ENCODE measurements around the gene SPATA6L.

DNA sequence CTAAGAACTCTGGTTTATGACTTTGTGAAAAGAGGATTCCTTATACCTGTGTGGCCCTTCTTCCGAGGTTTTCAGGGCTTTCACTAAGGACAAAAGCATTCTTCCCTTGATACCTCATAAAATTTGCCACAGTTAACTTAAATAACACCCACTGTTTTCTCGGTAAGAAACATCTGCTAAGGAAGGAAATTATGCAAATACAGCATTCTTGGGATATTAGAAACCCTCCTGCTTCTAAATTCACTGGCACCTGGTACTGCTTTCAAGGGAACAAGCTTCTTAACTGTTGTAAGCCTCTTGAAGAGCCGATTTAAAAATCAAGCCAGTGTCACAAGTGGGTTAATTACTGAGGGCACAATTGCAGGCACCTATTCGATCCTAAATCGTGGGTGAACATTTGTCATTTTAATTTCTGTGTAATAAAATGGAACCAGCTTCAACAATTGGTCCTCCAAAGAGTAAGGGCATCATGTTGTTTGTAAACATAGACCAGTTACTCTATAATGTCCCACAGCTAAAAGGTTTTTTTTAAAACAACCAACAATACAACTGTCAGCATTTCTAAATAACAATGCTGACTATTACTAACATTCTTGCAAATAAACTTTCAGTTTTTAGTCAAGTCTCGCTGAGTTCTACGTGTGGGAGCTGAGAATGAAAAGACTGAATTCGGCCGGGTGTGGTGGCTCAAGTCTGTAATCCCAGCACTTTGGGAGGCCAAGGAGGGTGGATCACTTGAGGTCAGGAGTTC lies 48.2 kb upstream of the SPATA6L start:
- TF ChIP-seq EZH2phosphoT487 (IDR thresholded peaks at IDR 0.05; ENCODE audit: unreplicated experiment), result no peak
- no peak for TF ChIP-seq POLR2AphosphoS5 (IDR thresholded peaks at IDR 0.05; ENCODE audit: low read depth)
- TF ChIP-seq, protein P1, sequence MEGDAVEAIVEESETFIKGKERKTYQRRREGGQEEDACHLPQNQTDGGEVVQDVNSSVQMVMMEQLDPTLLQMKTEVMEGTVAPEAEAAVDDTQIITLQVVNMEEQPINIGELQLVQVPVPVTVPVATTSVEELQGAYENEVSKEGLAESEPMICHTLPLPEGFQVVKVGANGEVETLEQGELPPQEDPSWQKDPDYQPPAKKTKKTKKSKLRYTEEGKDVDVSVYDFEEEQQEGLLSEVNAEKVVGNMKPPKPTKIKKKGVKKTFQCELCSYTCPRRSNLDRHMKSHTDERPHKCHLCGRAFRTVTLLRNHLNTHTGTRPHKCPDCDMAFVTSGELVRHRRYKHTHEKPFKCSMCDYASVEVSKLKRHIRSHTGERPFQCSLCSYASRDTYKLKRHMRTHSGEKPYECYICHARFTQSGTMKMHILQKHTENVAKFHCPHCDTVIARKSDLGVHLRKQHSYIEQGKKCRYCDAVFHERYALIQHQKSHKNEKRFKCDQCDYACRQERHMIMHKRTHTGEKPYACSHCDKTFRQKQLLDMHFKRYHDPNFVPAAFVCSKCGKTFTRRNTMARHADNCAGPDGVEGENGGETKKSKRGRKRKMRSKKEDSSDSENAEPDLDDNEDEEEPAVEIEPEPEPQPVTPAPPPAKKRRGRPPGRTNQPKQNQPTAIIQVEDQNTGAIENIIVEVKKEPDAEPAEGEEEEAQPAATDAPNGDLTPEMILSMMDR (conservative IDR thresholded peaks at IDR 0.05; ENCODE audit: low read depth in 2 of 2), result no peak
- TF ChIP-seq ZNF114 (CRISPR knock-in tag; IDR thresholded peaks at IDR 0.05), result no peak
- TF ChIP-seq CREB1 (CRISPR knock-in tag; IDR thresholded peaks at IDR 0.05; ENCODE audit: low read depth), result no peak
- no peak for TF ChIP-seq EZH2 (IDR thresholded peaks at IDR 0.05; ENCODE audit: low read depth, unreplicated experiment)
- TF ChIP-seq, protein P2, sequence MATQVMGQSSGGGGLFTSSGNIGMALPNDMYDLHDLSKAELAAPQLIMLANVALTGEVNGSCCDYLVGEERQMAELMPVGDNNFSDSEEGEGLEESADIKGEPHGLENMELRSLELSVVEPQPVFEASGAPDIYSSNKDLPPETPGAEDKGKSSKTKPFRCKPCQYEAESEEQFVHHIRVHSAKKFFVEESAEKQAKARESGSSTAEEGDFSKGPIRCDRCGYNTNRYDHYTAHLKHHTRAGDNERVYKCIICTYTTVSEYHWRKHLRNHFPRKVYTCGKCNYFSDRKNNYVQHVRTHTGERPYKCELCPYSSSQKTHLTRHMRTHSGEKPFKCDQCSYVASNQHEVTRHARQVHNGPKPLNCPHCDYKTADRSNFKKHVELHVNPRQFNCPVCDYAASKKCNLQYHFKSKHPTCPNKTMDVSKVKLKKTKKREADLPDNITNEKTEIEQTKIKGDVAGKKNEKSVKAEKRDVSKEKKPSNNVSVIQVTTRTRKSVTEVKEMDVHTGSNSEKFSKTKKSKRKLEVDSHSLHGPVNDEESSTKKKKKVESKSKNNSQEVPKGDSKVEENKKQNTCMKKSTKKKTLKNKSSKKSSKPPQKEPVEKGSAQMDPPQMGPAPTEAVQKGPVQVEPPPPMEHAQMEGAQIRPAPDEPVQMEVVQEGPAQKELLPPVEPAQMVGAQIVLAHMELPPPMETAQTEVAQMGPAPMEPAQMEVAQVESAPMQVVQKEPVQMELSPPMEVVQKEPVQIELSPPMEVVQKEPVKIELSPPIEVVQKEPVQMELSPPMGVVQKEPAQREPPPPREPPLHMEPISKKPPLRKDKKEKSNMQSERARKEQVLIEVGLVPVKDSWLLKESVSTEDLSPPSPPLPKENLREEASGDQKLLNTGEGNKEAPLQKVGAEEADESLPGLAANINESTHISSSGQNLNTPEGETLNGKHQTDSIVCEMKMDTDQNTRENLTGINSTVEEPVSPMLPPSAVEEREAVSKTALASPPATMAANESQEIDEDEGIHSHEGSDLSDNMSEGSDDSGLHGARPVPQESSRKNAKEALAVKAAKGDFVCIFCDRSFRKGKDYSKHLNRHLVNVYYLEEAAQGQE (IDR thresholded peaks at IDR 0.05; ENCODE audit: unreplicated experiment), result no peak
- TF ChIP-seq, protein P3, sequence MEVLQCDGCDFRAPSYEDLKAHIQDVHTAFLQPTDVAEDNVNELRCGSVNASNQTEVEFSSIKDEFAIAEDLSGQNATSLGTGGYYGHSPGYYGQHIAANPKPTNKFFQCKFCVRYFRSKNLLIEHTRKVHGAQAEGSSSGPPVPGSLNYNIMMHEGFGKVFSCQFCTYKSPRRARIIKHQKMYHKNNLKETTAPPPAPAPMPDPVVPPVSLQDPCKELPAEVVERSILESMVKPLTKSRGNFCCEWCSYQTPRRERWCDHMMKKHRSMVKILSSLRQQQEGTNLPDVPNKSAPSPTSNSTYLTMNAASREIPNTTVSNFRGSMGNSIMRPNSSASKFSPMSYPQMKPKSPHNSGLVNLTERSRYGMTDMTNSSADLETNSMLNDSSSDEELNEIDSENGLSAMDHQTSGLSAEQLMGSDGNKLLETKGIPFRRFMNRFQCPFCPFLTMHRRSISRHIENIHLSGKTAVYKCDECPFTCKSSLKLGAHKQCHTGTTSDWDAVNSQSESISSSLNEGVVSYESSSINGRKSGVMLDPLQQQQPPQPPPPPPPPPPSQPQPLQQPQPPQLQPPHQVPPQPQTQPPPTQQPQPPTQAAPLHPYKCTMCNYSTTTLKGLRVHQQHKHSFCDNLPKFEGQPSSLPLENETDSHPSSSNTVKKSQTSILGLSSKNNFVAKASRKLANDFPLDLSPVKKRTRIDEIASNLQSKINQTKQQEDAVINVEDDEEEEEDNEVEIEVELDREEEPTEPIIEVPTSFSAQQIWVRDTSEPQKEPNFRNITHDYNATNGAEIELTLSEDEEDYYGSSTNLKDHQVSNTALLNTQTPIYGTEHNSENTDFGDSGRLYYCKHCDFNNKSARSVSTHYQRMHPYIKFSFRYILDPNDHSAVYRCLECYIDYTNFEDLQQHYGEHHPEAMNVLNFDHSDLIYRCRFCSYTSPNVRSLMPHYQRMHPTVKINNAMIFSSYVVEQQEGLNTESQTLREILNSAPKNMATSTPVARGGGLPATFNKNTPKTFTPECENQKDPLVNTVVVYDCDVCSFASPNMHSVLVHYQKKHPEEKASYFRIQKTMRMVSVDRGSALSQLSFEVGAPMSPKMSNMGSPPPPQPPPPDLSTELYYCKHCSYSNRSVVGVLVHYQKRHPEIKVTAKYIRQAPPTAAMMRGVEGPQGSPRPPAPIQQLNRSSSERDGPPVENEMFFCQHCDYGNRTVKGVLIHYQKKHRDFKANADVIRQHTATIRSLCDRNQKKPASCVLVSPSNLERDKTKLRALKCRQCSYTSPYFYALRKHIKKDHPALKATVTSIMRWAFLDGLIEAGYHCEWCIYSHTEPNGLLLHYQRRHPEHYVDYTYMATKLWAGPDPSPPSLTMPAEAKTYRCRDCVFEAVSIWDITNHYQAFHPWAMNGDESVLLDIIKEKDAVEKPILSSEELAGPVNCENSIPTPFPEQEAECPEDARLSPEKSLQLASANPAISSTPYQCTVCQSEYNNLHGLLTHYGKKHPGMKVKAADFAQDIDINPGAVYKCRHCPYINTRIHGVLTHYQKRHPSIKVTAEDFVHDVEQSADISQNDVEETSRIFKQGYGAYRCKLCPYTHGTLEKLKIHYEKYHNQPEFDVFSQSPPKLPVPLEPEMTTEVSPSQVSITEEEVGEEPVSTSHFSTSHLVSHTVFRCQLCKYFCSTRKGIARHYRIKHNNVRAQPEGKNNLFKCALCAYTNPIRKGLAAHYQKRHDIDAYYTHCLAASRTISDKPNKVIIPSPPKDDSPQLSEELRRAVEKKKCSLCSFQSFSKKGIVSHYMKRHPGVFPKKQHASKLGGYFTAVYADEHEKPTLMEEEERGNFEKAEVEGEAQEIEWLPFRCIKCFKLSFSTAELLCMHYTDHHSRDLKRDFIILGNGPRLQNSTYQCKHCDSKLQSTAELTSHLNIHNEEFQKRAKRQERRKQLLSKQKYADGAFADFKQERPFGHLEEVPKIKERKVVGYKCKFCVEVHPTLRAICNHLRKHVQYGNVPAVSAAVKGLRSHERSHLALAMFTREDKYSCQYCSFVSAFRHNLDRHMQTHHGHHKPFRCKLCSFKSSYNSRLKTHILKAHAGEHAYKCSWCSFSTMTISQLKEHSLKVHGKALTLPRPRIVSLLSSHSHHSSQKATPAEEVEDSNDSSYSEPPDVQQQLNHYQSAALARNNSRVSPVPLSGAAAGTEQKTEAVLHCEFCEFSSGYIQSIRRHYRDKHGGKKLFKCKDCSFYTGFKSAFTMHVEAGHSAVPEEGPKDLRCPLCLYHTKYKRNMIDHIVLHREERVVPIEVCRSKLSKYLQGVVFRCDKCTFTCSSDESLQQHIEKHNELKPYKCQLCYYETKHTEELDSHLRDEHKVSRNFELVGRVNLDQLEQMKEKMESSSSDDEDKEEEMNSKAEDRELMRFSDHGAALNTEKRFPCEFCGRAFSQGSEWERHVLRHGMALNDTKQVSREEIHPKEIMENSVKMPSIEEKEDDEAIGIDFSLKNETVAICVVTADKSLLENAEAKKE (CRISPR knock-in tag; IDR thresholded peaks at IDR 0.05), result no peak
